HG02610 (cell line): ENCODE results near the gene REV3L.
"Not testable (repeated sequence)": the region's sequence is repeated elsewhere in the genome, so short reads cannot be mapped to it uniquely, and the experiment has no call there.

ENCODE experiments used
- ATAC-seq: cut with Tn5 transposase; IDR thresholded peaks from one replicate; pipeline ENCODE4 v1.9.1; 2021; ENCODE audit warnings: mild to moderate bottlenecking, moderate library complexity; ENCODE audit not compliant: unreplicated experiment

REV3L gene

GRCh38 chr6:111482959-111483735 lies at the start of gene REV3L:
TSS of gene REV3L (minus strand) at chr6:111483218. CDS start at chr6:111482888, 330 bp downstream.
- peak; percentile 28 for ATAC-seq

DNA sequence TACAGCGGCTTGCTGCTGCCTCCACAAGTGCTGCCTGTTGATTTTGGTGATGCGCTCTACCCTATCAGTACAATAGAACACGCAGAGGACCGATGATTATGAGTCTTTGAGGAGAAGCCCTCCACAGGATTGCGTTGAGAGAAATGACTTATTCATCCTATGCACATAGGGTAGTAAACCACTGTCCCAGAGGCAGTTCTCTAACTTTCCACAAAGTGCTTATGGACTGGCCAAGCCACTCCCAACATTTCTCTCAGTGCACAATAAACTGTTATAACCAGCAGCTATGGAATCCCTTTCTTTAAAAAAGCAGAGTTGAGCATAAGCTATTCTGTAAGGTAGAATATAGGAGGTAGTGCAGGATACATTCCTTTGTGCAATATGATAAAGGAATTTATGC lies 48.2 kb upstream of the REV3L start:
- no peak for ATAC-seq

- no peak for ATAC-seq
Observed at GRCh38 chr6:111530667-111531066, 47.6 kb upstream of the REV3L start.

GRCh38 chr6:111530218-111530617 lies 47.2 kb upstream of the REV3L start:
- no peak for ATAC-seq

DNA sequence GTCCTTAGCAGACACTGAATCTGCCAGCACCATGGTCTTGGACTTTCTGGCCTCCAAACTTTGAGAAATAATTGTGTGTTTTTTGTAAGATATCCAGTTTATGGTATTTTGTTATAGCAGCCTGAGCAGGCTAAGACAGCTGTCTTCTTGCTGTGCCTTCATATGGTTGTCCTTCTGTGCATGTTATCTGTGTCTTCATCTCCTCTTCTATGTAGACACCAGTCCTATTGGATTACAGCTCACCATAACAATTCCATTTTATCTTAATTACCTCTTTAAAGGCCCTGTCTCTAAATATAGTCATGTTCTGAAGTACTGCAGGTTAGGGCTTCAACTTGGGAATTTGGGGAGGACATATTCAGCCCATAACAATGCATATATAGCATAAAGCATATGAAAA lies 44.3 kb upstream of the REV3L start:
- no peak for ATAC-seq

DNA sequence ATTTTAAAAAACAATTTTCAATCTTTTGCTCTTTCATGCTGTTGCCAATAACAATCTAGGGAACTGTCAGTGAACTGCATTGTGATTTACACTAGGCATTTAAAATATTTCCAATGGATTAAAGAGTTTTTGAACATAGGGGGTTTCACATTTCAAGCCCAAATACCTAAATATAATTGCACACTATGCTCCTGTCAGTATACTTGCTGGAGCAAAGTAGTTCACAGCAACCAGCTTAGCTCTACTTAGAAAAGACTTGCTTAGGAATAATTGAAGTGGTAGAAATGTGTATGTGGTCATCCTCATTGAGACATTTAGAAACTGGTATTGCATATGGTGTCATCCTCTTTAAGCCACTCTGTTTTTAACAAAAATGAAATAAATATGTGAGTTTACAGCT lies 41.7 kb upstream of the REV3L start:
- no peak for ATAC-seq

DNA sequence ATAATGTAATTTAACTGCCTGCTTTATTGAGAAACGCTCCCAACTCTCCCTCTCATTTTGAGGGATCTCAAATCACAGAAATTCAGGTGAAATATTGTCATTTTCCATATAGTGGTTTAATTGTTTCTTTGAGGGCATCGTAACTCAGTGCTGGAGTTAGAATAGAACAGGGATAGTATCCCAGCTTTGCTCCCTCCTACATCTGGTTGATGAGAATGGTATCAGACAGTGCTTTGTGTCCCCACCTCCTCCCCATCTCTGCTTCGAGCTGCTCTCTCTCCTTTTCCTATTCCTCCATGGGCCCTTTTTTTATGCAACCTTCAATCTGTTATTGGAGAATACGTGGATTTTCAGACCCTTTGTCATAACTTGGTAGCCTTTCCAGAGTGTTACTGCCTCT lies 41.2 kb upstream of the REV3L start:
- no peak for ATAC-seq

- no peak for ATAC-seq
Observed at GRCh38 chr6:111523484-111524167, 40.6 kb upstream of the REV3L start.

DNA sequence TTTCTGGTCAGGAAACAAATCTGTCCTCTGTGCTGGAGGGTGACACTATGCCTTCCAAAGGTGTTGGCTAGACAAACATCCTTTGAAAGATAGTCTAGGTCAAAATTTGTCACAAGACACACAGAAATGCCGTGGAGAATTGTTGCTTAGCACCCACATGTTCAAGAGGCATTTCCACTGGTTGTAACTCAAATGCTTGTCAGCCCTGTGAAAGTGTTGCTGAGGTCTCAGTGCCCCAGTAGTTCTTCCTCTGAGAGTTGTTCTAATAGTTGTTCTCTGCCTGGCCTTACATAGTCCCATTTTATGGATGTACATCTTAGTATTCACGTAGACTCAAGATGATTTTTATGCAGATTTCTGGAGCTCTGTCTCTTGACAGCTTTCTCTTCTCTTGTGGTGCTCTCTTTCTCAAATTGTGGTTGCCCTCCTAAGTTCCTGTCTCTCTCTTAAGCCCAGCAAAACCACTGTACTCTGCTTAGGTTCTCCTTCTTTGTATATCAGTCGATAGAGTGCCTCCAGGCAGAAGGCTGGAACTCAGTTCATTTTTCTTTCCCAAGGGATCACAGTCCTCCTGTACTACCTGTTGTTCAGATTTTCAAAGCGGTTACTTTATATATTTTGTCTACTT lies 39.5 kb upstream of the REV3L start:
- no peak for ATAC-seq

- no peak for ATAC-seq
Observed at GRCh38 chr6:111521497-111522270, 38.7 kb upstream of the REV3L start.

GRCh38 chr6:111520524-111520923 lies 37.5 kb upstream of the REV3L start:
- no peak for ATAC-seq

DNA sequence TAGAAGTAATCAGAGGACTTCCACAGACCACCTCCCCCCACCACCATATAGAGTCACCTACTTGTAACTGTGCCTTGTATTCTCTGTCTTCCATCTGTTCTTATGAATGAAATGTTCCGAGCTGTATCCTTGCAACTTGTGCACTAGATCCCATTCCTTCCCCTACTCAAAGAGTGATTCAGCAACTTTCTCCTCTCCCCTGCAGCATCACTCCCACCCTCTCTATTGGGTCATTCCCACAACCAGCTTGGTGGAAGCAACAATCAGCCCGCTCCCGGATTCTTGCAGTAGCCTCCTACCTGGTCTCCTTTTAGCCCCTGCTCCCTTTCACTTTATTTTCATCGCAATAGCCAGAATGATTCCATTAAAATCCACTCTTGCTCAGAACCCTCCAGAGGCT lies 34.9 kb upstream of the REV3L start:
- no peak for ATAC-seq

- ATAC-seq: no peak
Observed at GRCh38 chr6:111515259-111515658, 32.2 kb upstream of the REV3L start.

DNA sequence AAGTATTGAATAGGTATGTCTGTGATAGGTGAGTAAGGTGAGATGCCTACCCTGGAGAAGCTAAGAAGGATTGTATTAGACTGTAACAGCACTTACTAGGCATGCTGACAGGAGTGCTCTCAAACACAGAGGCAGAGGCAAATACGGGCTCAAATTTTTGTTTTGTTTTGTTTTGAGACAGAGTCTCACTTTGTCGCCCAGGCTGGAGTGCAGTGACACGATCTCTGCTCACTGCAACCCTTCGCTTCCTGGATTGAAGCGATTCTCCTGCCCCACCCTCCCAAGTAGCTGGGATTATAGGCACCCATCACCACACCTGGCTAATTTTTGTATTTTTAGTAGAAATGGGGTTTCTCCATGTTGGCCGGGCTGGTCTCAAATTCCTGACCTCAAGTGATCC lies 31.5 kb upstream of the REV3L start:
- not testable (repeated sequence) for ATAC-seq

DNA sequence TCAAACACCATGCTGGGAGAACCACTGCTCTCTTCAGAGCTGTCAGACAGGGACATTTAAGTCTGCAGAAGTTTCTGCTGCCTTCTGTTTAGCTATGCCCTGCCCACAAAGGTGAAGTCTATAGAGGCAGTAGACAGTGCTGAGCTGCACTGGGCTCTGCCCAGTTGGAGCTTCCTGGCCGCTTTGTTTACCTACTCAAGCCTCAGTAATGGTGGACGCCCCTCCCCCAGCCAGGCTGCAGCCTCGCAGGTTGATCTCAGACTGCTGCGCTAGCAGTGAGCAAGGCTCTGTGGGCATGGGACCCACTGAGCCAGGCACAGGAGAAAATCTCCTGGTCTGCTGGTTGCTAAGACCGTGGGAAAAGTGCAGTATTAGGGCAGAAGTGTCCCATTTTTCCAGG lies 24.2 kb upstream of the REV3L start:
- ATAC-seq: not testable (repeated sequence)

GRCh38 chr6:111505498-111505897 lies 22.5 kb upstream of the REV3L start:
- not testable (repeated sequence) for ATAC-seq

DNA sequence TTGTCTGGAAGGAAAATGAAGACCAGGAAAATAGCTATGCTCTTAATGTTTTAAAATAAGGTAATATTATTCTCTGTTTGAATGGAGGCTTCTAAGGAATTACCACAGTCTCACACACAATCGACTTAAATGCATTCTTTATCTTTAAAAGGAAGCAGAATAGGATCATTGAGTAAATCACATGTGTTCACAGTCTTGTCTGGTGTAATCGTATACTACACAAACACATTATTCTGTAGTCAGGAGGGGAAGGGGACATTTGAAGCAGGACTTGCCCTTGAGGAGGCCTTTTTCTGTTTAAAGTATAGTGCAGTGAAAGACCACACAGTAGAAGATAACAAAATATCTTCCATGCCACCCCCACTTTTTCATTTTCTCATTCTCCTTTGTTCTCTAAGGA lies 20.6 kb upstream of the REV3L start:
- no peak for ATAC-seq

DNA sequence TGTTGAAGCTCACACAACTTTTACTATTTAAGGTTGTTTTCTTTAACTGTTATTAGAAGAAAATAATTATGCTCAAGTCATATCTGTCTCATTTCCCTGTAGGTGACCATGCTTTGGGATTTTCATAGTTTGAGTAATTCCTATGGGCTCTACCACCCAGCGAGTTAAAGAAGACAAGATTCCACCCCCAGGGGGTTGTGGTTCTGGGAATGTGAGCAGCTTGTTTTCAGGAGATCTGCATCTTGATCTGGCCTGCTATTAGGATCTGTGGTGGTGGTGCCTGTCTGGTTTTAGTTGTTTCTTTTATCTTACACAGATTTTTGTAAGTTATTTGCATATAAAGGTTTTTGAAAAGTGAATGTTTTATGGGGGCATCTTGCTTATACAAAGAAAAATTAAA lies 20.2 kb upstream of the REV3L start:
- no peak for ATAC-seq

DNA sequence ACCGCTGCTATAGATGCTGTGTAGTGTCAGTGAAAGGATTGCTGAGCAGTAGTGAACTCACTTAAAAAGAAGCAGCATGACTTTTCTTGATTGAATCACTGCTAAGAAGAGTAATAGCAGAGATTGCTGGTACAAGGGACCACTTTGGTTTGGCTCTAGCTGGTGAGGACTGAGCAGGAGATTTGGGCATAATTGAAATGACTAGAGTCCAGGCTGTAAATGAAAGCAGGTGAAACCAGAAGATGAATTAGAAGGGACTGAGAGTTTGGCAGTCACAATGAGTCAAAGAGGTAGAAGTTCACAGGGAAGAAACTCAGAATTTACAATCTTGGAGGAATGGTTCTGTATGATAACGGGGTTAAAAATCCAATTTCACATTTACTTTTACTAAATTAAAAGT lies 19.1 kb upstream of the REV3L start:
- ATAC-seq: no peak

DNA sequence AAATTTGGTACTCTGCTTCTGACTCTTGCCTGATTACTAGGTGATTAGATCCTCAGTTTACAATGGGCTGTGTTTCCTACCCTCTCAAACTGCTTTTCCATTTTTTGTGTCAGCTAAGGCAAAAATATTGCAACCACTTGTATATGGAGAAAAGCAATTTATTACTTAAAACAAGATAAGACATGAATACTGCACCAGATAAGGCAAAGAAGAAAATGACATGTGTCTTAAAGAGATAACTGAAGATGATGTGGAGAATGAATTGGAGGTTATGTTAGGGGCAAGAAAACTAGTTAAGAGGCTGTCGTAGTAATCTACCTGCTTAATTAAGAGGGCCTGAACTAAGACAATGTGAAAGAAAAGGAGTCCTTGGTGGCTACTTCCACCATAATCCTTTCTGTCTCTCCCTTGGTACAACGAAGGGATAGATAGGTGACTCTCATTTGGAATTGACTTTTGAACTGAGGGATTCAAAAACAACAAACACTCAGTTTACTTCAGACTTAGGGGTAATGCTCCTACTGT lies 16.3 kb upstream of the REV3L start:
- no peak for ATAC-seq
